Fibroblast of lung (primary cell): ENCODE measurements around the gene GNPDA1.

Source experiments
- CTCF ChIP-seq, 2 donors: IDR thresholded peaks in 1 of 2; conservative IDR thresholded peaks in 1 of 2; 1 replicate in 1 of 2; 2 replicates in 1 of 2; pipeline ENCODE4 v1.5.1; 2011 to 2012; ENCODE audit warnings: low read length in 2 of 2, control low read depth in 1 of 2, inconsistent platforms in 1 of 2, low read depth in 1 of 2, mild to moderate bottlenecking in 1 of 2
- EZH2 ChIP-seq: IDR thresholded peaks from 2 replicates; pipeline ENCODE4 v1.5.1; 2012; ENCODE audit warnings: low read length, control low read depth, mild to moderate bottlenecking; ENCODE audit errors: missing control alignments

- TF ChIP-seq CTCF (conservative IDR thresholded peaks at IDR 0.05 in 1 of 2, IDR thresholded peaks at IDR 0.05 in 1 of 2; ENCODE audit: low read depth in 1 of 2, low read length in 2 of 2) (no peak), EZH2 (no peak)
Observed at GRCh38 chr5:142034994-142035393, 22.2 kb upstream of the GNPDA1 start.
